ENCODE data around the gene PDLIM7.

DNA sequence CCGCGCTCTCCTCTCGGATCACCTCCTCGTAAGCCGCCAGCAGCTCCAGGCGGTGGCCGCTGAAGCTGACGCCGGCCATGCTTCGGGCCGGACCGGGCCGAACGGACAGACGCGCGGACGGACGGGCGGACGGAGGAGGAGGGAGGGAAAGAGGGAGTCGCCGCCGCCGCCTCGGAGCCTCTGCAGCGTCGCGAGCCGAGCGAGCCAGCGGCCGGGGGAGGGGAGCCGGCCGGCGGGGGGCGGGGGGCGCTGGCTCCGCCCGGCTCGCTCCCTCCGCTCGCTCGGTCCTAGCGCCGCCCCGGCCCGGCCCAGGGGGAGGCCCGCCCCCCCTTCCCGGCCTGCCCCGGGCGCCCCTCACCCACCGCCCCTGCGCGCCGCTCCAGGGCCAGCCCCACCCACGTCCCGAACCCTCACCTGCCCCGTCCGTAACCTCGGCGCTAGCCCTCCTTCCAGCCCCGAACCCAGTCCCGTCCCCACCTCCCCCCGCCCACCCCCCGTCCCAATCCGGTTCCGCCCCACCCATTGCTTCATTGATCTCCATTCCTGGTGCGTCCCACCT, 23.9 kb downstream of the PDLIM7 start, which contains the start of gene DBN1:
- TF ChIP-seq EZH2phosphoT487 (IDR thresholded peaks at IDR 0.05; ENCODE audit: low read length) (no peak), EZH2 (optimal IDR thresholded peaks at IDR 0.05; ENCODE audit: low read depth, low read length) (no peak)
- TF ChIP-seq, protein P1, sequence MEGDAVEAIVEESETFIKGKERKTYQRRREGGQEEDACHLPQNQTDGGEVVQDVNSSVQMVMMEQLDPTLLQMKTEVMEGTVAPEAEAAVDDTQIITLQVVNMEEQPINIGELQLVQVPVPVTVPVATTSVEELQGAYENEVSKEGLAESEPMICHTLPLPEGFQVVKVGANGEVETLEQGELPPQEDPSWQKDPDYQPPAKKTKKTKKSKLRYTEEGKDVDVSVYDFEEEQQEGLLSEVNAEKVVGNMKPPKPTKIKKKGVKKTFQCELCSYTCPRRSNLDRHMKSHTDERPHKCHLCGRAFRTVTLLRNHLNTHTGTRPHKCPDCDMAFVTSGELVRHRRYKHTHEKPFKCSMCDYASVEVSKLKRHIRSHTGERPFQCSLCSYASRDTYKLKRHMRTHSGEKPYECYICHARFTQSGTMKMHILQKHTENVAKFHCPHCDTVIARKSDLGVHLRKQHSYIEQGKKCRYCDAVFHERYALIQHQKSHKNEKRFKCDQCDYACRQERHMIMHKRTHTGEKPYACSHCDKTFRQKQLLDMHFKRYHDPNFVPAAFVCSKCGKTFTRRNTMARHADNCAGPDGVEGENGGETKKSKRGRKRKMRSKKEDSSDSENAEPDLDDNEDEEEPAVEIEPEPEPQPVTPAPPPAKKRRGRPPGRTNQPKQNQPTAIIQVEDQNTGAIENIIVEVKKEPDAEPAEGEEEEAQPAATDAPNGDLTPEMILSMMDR (IDR thresholded peaks at IDR 0.05; ENCODE audit: low read length) = no peak

Measured in MM.1S (cell line).